AML-193 (cell line): ENCODE data around the gene ARIH1.

ENCODE experiments used
- DNase-seq, 2 experiments: peaks; one replicate each; lab custom pipeline; 2025; lab: John Stamatoyannopoulos, UW

Gene ARIH1

GRCh38 chr15:72540606-72541237, 66.6 kb downstream of the ARIH1 start:
- DNase-seq = no peak

DNA sequence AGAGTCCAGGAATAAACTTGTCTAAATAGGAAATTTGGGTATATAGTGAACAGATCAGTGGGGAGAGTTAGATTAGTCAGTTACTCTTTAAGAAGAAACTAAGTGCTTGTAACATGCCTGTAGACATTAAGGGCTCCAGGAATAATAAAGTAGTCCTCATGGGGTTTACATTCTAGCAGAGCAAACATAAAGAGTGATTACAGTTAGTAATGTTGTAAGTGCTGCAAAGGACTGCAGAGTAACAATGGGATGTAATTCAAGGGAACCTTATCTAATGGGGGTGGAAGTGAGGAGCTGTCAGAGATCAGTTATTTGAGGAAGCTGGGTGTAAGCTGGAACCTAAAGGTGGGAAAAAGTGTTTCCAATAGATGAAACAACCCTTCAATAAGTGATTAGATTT, 67.5 kb downstream of the ARIH1 start:
- no peak for DNase-seq

GRCh38 chr15:72545156-72545555, 71.0 kb downstream of the ARIH1 start:
- no peak for DNase-seq

DNA sequence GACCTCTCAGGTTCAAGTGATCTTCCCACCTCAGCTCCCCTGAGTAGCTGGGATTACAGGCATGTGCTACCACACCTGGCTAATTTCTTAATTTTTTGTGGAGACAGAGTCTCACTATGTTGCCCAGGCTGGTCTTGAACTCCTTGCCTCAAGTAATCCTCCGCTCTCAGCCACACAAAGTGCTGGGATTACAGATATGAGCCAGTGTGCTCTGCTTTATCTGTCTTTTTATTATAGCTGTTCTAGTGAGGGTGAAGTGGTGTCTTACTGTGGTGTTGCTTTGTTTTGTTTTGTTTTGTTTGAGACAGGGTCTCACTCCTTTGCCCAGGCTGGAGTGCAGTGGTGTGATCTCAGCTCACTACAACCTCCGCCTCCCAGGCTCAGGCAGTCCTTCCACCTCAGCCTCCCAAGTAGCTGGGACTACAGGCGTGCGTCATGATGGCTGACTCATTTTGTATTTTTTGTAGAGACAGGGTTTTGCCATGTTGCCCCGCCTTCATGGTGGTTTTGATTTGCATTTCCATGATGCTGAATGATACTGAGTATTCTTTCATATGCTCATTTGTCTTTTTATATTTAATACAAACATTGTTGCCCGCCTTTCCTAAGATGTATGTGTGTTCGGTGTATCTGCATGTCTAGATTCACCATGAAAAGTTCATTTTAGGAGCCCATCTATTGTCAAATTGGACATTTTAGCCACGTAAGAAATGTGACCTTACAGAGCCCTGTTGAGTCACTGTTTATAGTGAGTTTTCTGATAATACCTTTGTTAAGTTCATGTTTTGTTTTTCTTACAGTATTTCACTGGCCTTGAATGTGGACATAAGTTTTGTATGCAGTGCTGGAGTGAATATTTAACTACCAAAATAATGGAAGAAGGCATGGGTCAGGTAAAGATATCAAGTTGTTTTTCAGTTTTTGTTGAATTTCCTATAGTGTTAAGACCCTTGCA, 80.6 kb downstream of the ARIH1 start:
- DNase-seq = no peak

DNA sequence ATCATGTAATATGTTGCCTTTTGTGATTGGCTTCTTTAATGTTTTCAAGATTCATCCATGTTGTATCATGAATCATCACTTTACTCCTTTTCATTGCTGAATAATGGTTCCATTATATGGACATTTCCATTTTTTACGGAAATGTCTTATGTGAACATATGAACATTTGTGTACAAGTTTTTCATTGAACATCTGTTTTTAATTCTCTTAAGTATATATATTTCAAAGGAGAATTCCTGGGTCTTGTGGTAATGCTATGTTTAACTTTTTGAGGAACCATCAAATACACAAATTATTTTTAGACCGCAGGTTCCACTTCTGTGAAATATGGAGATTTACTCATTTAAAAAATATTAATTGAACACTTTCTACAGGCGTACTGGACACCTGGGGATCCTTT, 85.7 kb downstream of the ARIH1 start:
- DNase-seq = no peak

GRCh38 chr15:72560458-72560857, 86.3 kb downstream of the ARIH1 start:
- no peak for DNase-seq

GRCh38 chr15:72562386-72562785, 88.3 kb downstream of the ARIH1 start:
- peak in 1 of 2 experiments; percentile 11 for DNase-seq

- no peak for DNase-seq
Observed at GRCh38 chr15:72562878-72563277, 88.7 kb downstream of the ARIH1 start.

DNA sequence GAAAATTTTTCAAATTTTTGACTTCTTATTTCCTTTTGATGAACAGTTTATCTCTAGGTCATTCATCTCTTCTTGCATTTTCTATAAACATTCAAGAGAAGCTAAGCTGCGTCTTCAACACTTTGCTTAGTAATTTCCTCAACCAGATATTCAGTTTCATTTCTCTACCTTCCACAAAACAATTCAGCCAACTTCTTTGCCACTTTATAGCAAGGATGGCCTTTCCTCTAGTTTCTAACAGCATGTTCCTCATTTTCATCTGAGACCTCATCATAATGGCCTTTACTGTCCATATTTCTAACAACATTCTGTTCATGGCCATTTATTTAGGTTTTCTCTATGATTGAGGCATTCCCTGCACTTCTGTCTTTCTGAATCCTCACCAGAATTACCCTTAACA, 90.0 kb downstream of the ARIH1 start:
- DNase-seq = no peak

GRCh38 chr15:72566973-72567372, 92.8 kb downstream of the ARIH1 start:
- no peak for DNase-seq

GRCh38 chr15:72570059-72570458, 95.9 kb downstream of the ARIH1 start:
- no peak for DNase-seq

DNA sequence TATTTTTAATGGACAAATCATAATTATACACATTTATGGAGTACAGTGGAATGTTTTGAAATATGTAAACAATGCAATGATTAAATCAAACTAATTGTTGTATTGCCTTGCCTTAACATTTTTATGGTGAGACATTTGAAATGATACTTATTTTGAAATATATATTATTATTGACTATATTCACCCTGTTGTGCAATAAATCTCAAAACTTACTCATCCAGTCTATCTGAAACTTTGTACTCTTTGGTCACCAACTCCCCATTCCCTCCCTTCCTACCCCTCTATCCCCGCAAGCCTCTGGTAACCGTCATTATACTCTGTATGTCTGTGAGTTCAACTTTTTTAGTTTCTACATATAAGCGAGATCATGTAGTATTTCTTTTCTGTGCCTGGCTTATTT, 105.7 kb downstream of the ARIH1 start:
- no peak for DNase-seq

DNA sequence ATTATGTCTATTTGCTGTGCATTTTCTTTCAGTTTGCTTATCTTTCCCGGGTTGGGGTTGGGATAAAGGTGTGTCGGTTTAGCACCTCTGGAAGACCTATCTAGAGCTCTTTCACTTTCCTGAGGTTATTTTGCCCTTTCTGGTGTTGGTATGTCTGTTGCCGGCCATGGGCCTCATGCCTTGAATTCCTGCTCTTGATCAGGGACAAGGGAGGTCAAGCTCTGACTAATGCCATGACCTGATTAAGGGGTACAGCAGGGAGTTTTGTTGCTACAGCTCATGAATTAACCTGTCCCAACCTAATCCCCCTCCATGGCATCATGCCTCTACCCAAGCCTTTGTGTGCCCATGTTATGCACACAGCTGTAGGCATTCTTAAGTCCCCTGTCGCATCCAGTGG, 109.9 kb downstream of the ARIH1 start:
- DNase-seq = no peak

GRCh38 chr15:72585025-72585424, 110.9 kb downstream of the ARIH1 start:
- no peak for DNase-seq

DNA sequence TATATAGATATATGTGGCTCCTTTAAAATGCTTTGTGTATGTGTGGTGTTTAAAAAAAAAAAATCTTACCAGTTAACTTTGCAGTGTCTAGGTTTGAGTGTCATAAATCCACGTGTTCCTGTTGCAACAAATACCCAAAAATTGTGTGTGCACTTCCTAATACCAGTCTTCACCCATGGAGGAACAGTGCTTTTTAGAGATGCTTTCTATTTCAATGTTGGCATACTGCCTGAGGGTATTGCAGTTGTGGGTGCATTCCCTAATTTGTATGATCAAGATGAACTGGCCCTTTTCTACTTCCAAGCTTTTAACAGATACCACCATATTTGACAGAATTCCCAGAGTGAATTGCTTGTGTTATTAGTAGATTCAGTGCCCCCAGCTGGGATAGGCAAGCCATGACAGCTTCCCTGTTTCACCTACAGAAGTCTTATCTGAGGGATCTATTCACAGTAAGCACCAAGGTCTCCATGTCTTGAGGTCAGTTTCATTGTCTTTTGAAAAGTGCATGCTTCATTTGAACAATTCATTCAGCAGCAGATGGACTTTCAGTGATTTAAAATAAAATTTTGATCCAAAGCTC, 111.4 kb downstream of the ARIH1 start:
- DNase-seq = no peak

DNA sequence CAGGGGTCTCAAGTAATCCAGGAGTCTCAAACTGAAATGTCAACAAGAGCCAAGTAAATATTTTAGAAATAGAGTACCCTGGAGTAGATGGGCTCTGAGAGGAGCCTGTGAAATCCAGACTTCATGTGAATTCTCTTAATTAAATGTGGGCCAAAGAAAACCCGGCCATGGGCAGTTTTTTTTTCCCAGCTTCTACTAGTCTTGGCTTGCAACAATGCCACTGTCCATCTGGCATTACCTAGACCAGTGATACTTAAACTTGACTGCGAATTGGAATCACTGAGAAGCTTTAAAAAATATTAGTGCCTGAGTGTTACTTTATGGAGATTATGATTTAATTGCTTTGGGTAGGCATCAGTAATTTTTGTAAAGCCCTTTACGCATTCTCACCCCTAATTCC, 114.0 kb downstream of the ARIH1 start:
- DNase-seq = no peak

GRCh38 chr15:72590427-72590826, 116.3 kb downstream of the ARIH1 start:
- DNase-seq = no peak

DNA sequence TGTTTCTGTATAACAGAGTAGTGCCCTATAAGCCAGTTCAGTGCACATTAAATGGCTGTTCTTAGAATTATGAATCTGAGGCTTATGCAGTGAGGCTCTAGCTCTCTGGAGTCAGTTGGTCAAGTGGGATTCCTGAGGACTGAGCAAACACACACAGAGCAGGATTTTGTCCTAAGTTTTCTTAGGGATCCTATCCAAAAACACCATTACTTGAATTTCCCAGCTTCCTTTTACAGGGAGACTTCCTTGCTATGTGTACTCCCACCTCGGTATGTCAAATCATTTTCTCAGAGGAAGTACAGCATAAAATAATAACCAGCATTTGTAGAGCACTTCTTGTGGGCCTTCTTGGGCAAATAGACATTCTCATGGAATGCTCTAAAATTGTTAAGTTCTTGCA, 117.2 kb downstream of the ARIH1 start:
- DNase-seq = no peak

DNA sequence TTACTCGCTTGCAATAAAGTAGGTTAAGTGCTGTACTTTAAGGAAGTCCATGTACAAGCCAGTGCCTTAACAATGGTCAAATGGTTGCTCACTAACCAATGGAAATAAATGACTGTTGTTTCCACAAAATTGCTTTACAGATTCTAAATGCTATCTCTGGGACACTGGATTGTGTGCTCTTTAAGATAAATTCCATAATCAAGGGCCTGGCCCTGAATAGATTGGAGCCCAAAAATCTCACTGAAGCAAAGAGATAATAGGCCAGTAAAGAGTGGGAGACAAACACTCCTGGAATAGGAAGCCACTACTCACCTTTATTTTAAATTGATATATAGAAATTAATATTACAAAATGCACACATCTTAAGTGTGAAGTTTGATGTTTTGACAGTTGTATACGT, 118.0 kb downstream of the ARIH1 start:
- DNase-seq = no peak

- no peak for DNase-seq
Observed at GRCh38 chr15:72592676-72593075, 118.5 kb downstream of the ARIH1 start.

DNA sequence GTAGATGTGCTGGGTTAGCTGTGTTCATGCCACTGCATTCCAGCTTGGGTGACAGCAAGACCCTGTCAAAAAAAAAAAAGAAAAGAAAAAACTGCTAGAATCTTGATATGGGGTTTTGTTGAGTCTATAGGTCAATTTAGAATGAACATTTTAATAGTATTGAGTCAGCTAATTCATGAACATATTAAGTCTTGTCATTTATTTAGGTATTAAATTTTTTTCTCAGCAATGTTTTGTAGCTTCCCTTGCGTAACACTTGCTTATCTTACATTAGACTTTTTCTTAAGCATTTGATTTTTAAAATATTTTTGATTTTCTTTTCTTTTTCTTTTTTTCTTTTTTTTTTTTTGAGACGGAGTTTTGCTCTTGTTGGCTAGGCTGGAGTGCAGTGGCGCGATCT, 119.7 kb downstream of the ARIH1 start:
- DNase-seq = no peak

- peak; percentile 34 for DNase-seq
Observed at GRCh38 chr15:72599855-72600464, 125.8 kb downstream of the ARIH1 start.

DNA sequence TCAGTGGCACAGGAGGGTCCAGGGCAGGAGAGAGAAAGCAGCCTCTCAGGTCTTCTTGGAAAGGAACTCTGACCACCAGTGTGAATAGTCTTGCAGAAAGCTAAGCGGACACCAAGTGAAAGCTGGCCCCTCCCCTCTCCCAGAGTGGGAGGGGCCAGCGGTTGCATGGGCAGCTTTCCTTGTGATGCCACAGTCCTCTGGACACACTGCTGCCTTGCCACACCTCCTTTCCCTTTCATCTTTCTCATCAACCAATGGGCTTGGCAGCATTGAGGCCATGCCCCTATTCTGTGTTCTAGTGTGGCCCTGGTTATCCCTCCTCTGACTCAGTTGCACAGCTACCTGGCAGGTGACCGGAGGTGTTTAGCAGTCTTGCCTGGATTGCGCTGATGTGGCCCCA, 130.7 kb downstream of the ARIH1 start:
- no peak for DNase-seq
